Parathyroid adenoma (tissue), 2 donors: ENCODE measurements around the gene AADACL4.
"Not testable (repeated sequence)": the region's sequence is repeated elsewhere in the genome, so short reads cannot be mapped to it uniquely, and the experiment has no call there.

ENCODE experiments used
- H2AFZ ChIP-seq: fragments of 300-600 bp; sonication (generic); one replicate; pipeline ENCODE4 v1.7.0; 2017; ENCODE audit warnings: antibody characterized with exemption, mild to moderate bottlenecking
- H3K27ac ChIP-seq: fragments of 300-600 bp; sonication (generic); one replicate; pipeline ENCODE4 v1.7.0; 2017
- H3K27me3 ChIP-seq: fragments of 300-600 bp; sonication (generic); one replicate; pipeline ENCODE4 v1.7.0; 2017; ENCODE audit warnings: low read length; ENCODE audit not compliant: control insufficient read depth, insufficient read depth
- H3K36me3 ChIP-seq: fragments of 300-600 bp; sonication (generic); one replicate; pipeline ENCODE4 v1.7.0; 2017; ENCODE audit warnings: low read length; ENCODE audit not compliant: control insufficient read depth, insufficient read depth
- H3K4me1 ChIP-seq: fragments of 300-600 bp; sonication (generic); one replicate; pipeline ENCODE4 v1.7.0; 2017; ENCODE audit warnings: control low read depth
- H3K4me2 ChIP-seq: fragments of 300-600 bp; sonication (generic); one replicate; pipeline ENCODE4 v1.7.0; 2017; ENCODE audit warnings: low read length
- H3K4me3 ChIP-seq: fragments of 300-600 bp; sonication (generic); one replicate; pipeline ENCODE4 v1.7.0; 2017; ENCODE audit warnings: low read depth, low read length
- H3K79me2 ChIP-seq: fragments of 300-600 bp; sonication (generic); one replicate; pipeline ENCODE4 v1.7.0; 2017; ENCODE audit warnings: control low read depth
- H3K9ac ChIP-seq: fragments of 300-600 bp; sonication (generic); one replicate; pipeline ENCODE4 v1.7.0; 2017; ENCODE audit warnings: mild to moderate bottlenecking
- H3K9me3 ChIP-seq: fragments of 300-600 bp; sonication (generic); one replicate; pipeline ENCODE4 v1.7.0; 2017; ENCODE audit warnings: low read length; ENCODE audit not compliant: control insufficient read depth
- CTCF ChIP-seq: fragments of 300-600 bp; sonication (generic); IDR thresholded peaks from one replicate; pipeline ENCODE4 v1.7.0; 2017; ENCODE audit warnings: antibody characterized with exemption, mild to moderate bottlenecking
- donor health status: primary hyperparathyroidism.

The AADACL4 gene

GRCh38 chr1:12657060-12657884 lies 13.4 kb downstream of the AADACL4 start:
- Histone ChIP-seq H2AFZ (no peak overlapping the region), H3K4me2 (no peak overlapping the region), H3K9me3 (no peaks in the 10 kb centered on the region), H3K4me1 (no peaks in the 10 kb centered on the region), H3K27me3 (no peaks in the 10 kb centered on the region), H3K36me3 (no peaks in the 10 kb centered on the region), H3K79me2 (no peaks in the 10 kb centered on the region), H3K27ac (no peak overlapping the region), H3K4me3 (no peak overlapping the region), H3K9ac (no peak overlapping the region)
- TF ChIP-seq CTCF = no peak

- H3K4me3 ChIP-seq, H3K9me3 ChIP-seq, H3K9ac ChIP-seq, H3K27me3 ChIP-seq, H2AFZ ChIP-seq, H3K36me3 ChIP-seq, H3K79me2 ChIP-seq, H3K27ac ChIP-seq, H3K4me1 ChIP-seq, H3K4me2 ChIP-seq: not testable (repeated sequence)
Measured at GRCh38 chr1:12657885-12658512, 14.1 kb downstream of the AADACL4 start.

- Histone ChIP-seq H3K4me3 (no peak overlapping the region), H3K27me3 (no peaks in the 10 kb centered on the region), H3K4me1 (no peaks in the 10 kb centered on the region), H3K9ac (no peak overlapping the region), H3K27ac (no peak overlapping the region), H3K4me2 (no peak overlapping the region), H2AFZ (no peak overlapping the region), H3K36me3 (no peaks in the 10 kb centered on the region), H3K79me2 (no peaks in the 10 kb centered on the region), H3K9me3 (no peaks in the 10 kb centered on the region)
- TF ChIP-seq CTCF = peak; percentile 76
Measured at GRCh38 chr1:12658531-12659453, 14.9 kb downstream of the AADACL4 start.

GRCh38 chr1:12661606-12662219 lies 17.8 kb downstream of the AADACL4 start:
- TF ChIP-seq CTCF = no peak
- Histone ChIP-seq H3K36me3 (no peaks in the 10 kb centered on the region), H2AFZ (no peak overlapping the region), H3K79me2 (no peaks in the 10 kb centered on the region), H3K27me3 (no peaks in the 10 kb centered on the region), H3K27ac (no peak overlapping the region), H3K4me3 (no peak overlapping the region), H3K9me3 (no peaks in the 10 kb centered on the region), H3K4me1 (no peaks in the 10 kb centered on the region), H3K9ac (no peak overlapping the region), H3K4me2 (no peak overlapping the region)
